Measurements from ENCODE around the gene ZDHHC22. TPM values are rescaled to one million over a fixed set of nuclear protein-coding genes. Genes with fewer than 3 reads are reported as not detected.

ZDHHC22 gene
- total and polyA plus RNA-seq, 2 experiments from 2014 or later: 0.12 TPM; not detected in 1

GRCh38 chr14:77119851-77120250, 21.7 kb downstream of the ZDHHC22 start:
- no peak for DNase-seq (ENCODE audit: low read depth in 1 of 2, low spot score in 1 of 2)
- no peaks in the 10 kb centered on the region for H3K36me3 ChIP-seq
- H3K27me3 ChIP-seq: peaks cover 28% of the 10 kb centered on the region
- H3K4me1 ChIP-seq (ENCODE audit: low read depth): peaks cover 13% of the 10 kb centered on the region
- no peak for TF ChIP-seq CTCF (IDR thresholded peaks at IDR 0.05; ENCODE audit: low read depth, low read length)
- no peak overlapping the region for H3K4me3 ChIP-seq
- no peak overlapping the region for H3K27ac ChIP-seq
- H3K9me3 ChIP-seq (ENCODE audit: low read depth): no peaks in the 10 kb centered on the region

- Histone ChIP-seq H3K27me3 (no peaks in the 10 kb centered on the region), H3K36me3 (peaks cover 4% of the 10 kb centered on the region), H3K9me3 (ENCODE audit: low read depth) (no peaks in the 10 kb centered on the region), H3K27ac (peak overlapping the region; percentile 2), H3K4me1 (ENCODE audit: low read depth) (peaks cover 21% of the 10 kb centered on the region), H3K4me3 (no peak overlapping the region)
- no peak for TF ChIP-seq CTCF (IDR thresholded peaks at IDR 0.05; ENCODE audit: low read depth, low read length)
- no peak for DNase-seq (ENCODE audit: low read depth in 1 of 2, low spot score in 1 of 2)
Measured at GRCh38 chr14:77116172-77116817, 25.3 kb downstream of the ZDHHC22 start.

GRCh38 chr14:77114609-77115008, 27.0 kb downstream of the ZDHHC22 start:
- H3K9me3 ChIP-seq (ENCODE audit: low read depth): no peaks in the 10 kb centered on the region
- no peak overlapping the region for H3K27ac ChIP-seq
- no peak for TF ChIP-seq CTCF (IDR thresholded peaks at IDR 0.05; ENCODE audit: low read depth, low read length)
- H3K27me3 ChIP-seq: no peaks in the 10 kb centered on the region
- no peak overlapping the region for H3K4me3 ChIP-seq
- peaks cover 13% of the 10 kb centered on the region for H3K4me1 ChIP-seq (ENCODE audit: low read depth)
- H3K36me3 ChIP-seq: peaks cover 4% of the 10 kb centered on the region
- no peak for DNase-seq (ENCODE audit: low read depth in 1 of 2, low spot score in 1 of 2)

GRCh38 chr14:77113644-77114043, 27.9 kb downstream of the ZDHHC22 start:
- Histone ChIP-seq H3K4me1 (ENCODE audit: low read depth) (peaks cover 13% of the 10 kb centered on the region), H3K27ac (peak overlapping the region; percentile 21), H3K4me3 (no peak overlapping the region), H3K27me3 (no peaks in the 10 kb centered on the region), H3K9me3 (ENCODE audit: low read depth) (no peaks in the 10 kb centered on the region), H3K36me3 (peaks cover 4% of the 10 kb centered on the region)
- DNase-seq (ENCODE audit: low read depth in 1 of 2, low spot score in 1 of 2): peak in 1 of 2 donors; percentile 66
- no peak for TF ChIP-seq CTCF (IDR thresholded peaks at IDR 0.05; ENCODE audit: low read depth, low read length)

- H3K27ac ChIP-seq: no peak overlapping the region
- H3K4me3 ChIP-seq: no peak overlapping the region
Measured at GRCh38 chr14:77111021-77111420, 30.6 kb downstream of the ZDHHC22 start.

More at GRCh38 chr14:77111021-77111420, 30.6 kb downstream of the ZDHHC22 start:
- no peaks in the 10 kb centered on the region for H3K9me3 ChIP-seq (ENCODE audit: low read depth)
- H3K27me3 ChIP-seq: no peaks in the 10 kb centered on the region
- no peak for TF ChIP-seq CTCF (IDR thresholded peaks at IDR 0.05; ENCODE audit: low read depth, low read length)
- H3K4me1 ChIP-seq (ENCODE audit: low read depth): peaks cover 12% of the 10 kb centered on the region
- DNase-seq (ENCODE audit: low read depth in 1 of 2, low spot score in 1 of 2): peak in 1 of 2 donors; percentile 32
- peaks cover 4% of the 10 kb centered on the region for H3K36me3 ChIP-seq

All from cardiac muscle cell (in vitro differentiated cells and primary cell).